ENCODE results near the gene PCK2.

DNA sequence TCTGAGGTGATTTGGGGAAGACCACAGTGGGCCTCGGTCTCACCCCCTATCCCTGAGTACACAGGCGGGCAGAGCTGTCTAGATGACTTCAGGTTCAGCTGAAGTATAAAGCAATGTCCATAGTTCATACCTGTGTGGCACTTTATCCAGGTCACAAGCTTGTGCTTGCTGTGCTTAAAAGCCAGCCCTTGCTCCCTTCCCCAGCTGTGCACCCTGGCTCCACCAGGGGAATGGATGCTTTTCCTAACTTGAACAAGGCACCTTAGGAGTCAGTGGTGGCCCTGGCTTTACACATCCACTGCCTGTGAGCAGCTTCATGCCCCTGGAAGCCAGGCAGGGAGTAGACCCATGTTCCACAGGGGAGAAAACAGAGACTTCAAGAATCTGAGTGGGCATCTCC is 36.8 kb upstream of the PCK2 start:
- TF ChIP-seq, protein P1, sequence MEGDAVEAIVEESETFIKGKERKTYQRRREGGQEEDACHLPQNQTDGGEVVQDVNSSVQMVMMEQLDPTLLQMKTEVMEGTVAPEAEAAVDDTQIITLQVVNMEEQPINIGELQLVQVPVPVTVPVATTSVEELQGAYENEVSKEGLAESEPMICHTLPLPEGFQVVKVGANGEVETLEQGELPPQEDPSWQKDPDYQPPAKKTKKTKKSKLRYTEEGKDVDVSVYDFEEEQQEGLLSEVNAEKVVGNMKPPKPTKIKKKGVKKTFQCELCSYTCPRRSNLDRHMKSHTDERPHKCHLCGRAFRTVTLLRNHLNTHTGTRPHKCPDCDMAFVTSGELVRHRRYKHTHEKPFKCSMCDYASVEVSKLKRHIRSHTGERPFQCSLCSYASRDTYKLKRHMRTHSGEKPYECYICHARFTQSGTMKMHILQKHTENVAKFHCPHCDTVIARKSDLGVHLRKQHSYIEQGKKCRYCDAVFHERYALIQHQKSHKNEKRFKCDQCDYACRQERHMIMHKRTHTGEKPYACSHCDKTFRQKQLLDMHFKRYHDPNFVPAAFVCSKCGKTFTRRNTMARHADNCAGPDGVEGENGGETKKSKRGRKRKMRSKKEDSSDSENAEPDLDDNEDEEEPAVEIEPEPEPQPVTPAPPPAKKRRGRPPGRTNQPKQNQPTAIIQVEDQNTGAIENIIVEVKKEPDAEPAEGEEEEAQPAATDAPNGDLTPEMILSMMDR (IDR thresholded peaks at IDR 0.05) = no peak
- TF ChIP-seq POLR2AphosphoS5 (IDR thresholded peaks at IDR 0.05) (no peak), POLR2A (IDR thresholded peaks at IDR 0.05) (no peak)

Measured in transverse colon (tissue), 4 donors.